Fibroblast of mammary gland (primary cell): ENCODE results near the gene PXT1.
"Not testable (repeated sequence)": the region's sequence is repeated elsewhere in the genome, so short reads cannot be mapped to it uniquely, and the experiment has no call there.

Source experiments
- DNase-seq: peaks from one replicate; pipeline ENCODE4 v3.0.0-alpha.2; 2010; ENCODE audit warnings: low read depth
- H3K4me3 ChIP-seq: 2 replicates; pipeline ENCODE4 v1.5.1; 2011; ENCODE audit warnings: low read depth, mild to moderate bottlenecking, low read length, moderate library complexity; ENCODE audit not compliant: control insufficient read depth
- CTCF ChIP-seq: conservative IDR thresholded peaks from 2 replicates; pipeline ENCODE4 v1.5.1; 2011; ENCODE audit warnings: low read depth, low read length, inconsistent platforms; ENCODE audit not compliant: control insufficient read depth, insufficient read depth

Gene PXT1

GRCh38 chr6:36464233-36464632 lies 21.6 kb upstream of the PXT1 start:
- no peak for TF ChIP-seq CTCF
- no peak overlapping the region for H3K4me3 ChIP-seq
- no peak for DNase-seq

- H3K4me3 ChIP-seq: no peak overlapping the region
- TF ChIP-seq CTCF: no peak
- peak; percentile 39 for DNase-seq
Observed at GRCh38 chr6:36463676-36464075, 21.0 kb upstream of the PXT1 start.

GRCh38 chr6:36461646-36462045 lies 19.0 kb upstream of the PXT1 start:
- no peak overlapping the region for H3K4me3 ChIP-seq
- TF ChIP-seq CTCF: no peak
- no peak for DNase-seq

GRCh38 chr6:36460916-36461315 lies 18.3 kb upstream of the PXT1 start:
- DNase-seq: no peak
- no peak for TF ChIP-seq CTCF
- H3K4me3 ChIP-seq: no peak overlapping the region

GRCh38 chr6:36459501-36459900 lies 16.8 kb upstream of the PXT1 start:
- no peak overlapping the region for H3K4me3 ChIP-seq
- no peak for TF ChIP-seq CTCF
- no peak for DNase-seq

- DNase-seq: no peak
- no peak for TF ChIP-seq CTCF
Observed at GRCh38 chr6:36455486-36456027, 12.9 kb upstream of the PXT1 start.

GRCh38 chr6:36452897-36453296 lies 10.2 kb upstream of the PXT1 start:
- DNase-seq, H3K4me3 ChIP-seq: not testable (repeated sequence)

More at GRCh38 chr6:36455486-36456027, 12.9 kb upstream of the PXT1 start:
- H3K4me3 ChIP-seq: no peak overlapping the region

- not testable (repeated sequence) for DNase-seq, H3K4me3 ChIP-seq
Observed at GRCh38 chr6:36449173-36449572, 6.5 kb upstream of the PXT1 start.
